GM12875 (cell line): ENCODE data around the gene HHATL.

ENCODE experiments used
- H3K4me3 ChIP-seq: one replicate; pipeline ENCODE4 v1.5.1; 2011; ENCODE audit warnings: low read depth, low read length, control low read depth
- CTCF ChIP-seq: IDR thresholded peaks from 2 replicates; pipeline ENCODE4 v1.5.1; 2011; ENCODE audit warnings: low read depth, mild to moderate bottlenecking, control low read depth, inconsistent platforms, low read length, moderate library complexity, borderline replicate concordance; ENCODE audit not compliant: insufficient read depth

Gene HHATL

DNA sequence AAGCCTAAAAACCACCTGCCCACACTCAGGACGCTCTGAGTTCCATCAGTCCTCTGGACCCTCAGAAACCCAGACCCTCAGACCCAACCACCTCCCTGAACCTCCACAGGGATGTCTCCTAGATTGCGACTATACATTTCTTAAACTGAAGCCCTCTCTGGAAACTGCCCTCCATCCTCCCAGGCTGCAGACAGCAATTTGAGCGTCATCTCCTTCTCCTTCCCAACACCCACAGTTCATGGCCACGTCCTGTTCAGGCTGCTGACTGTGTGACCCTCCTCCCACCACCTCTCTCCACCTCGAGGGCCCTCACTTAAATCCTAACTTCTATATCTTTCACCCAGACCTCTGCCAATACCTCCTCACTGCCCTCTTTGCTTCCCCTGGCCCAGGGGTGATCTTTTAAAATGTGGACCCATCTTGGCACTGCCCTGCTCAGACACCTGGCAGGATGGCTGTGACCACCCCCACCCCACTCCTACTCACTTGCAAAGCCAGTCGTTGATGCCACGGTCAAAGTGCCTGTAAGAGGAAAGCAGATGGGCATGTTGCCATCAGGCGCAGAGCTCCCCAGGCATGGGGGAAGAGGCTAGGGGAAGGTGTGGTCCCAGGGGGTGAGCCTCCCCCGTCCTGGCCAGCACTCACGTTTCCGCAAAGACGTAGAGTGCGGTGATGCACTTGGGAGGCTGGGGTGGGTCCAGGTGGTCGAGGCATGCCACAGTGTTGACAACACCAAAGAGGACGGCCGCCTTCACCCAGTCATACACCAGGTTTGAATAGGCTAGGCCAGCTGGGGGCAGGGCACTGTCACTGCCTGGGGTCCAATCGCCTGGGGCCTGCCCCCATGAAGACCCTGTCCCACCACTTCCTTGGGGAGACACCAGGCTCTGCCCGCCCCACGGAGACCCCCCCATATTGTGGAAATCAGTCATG is 6.0 kb downstream of the HHATL start:
- no peak for TF ChIP-seq CTCF

DNA sequence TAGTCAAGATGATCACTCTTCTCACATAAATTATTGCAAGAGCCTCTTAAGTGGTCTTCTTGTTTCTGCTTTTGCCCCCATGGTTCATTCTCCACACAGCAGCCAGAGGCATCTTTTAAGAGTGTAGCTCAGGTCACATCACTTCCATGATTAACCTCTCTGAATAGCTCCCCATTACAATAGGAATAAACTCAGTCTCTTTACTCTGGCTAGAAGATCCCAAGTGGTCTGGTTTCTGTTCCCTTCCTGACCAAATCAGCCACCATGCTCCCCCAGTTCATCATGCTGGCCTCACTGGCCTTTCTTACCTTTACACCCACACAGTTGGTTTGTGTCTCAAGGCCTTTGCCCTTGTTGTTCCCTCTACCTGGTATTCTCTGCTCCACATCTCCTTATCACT is 8.2 kb downstream of the HHATL start:
- TF ChIP-seq CTCF, result no peak
- H3K4me3 ChIP-seq, result no peak overlapping the region

More for the DNA sequence above, 6.0 kb downstream of the HHATL start:
- H3K4me3 ChIP-seq, result no peak overlapping the region

- TF ChIP-seq CTCF, result no peak
Measured at GRCh38 chr3:42693530-42693930, 9.1 kb downstream of the HHATL start.

GRCh38 chr3:42692667-42693529 is 9.7 kb downstream of the HHATL start:
- TF ChIP-seq CTCF, result no peak
- no peak overlapping the region for H3K4me3 ChIP-seq

More at GRCh38 chr3:42693530-42693930, 9.1 kb downstream of the HHATL start:
- H3K4me3 ChIP-seq, result no peak overlapping the region

- no peak for TF ChIP-seq CTCF
Measured at GRCh38 chr3:42691816-42692666, 10.6 kb downstream of the HHATL start.

GRCh38 chr3:42690766-42691680 is 11.6 kb downstream of the HHATL start:
- TF ChIP-seq CTCF, result no peak
- no peak overlapping the region for H3K4me3 ChIP-seq

More at GRCh38 chr3:42691816-42692666, 10.6 kb downstream of the HHATL start:
- no peak overlapping the region for H3K4me3 ChIP-seq
